Muscle of leg (tissue), 11 donors: Measurements from ENCODE around the gene CFP. TPM values are rescaled to one million over a fixed set of nuclear protein-coding genes. Genes with fewer than 3 reads are reported as not detected.

Experiments
- DNase-seq: peaks from one replicate; pipeline ENCODE4 v3.0.0; 2013
- H3K27ac ChIP-seq: one replicate; pipeline ENCODE4 v1.5.1; 2013; ENCODE audit warnings: mild to moderate bottlenecking, low read length, control low read depth
- H3K27me3 ChIP-seq: one replicate; pipeline ENCODE4 v1.6.1; 2013; ENCODE audit warnings: low read length; ENCODE audit not compliant: control insufficient read depth, insufficient read depth
- H3K36me3 ChIP-seq: one replicate; pipeline ENCODE4 v1.6.1; 2013; ENCODE audit warnings: low read length; ENCODE audit not compliant: control insufficient read depth, insufficient read depth
- H3K4me1 ChIP-seq: one replicate; pipeline ENCODE4 v1.6.1; 2013; ENCODE audit warnings: low read length; ENCODE audit not compliant: control insufficient read depth, insufficient read depth
- H3K4me3 ChIP-seq: one replicate; pipeline ENCODE4 v1.5.1; 2013; ENCODE audit warnings: low read length, control low read depth
- H3K9me3 ChIP-seq: replicated peaks from 2 replicates; pipeline ENCODE4 v1.6.1; 2013; ENCODE audit warnings: low read depth, low read length; ENCODE audit not compliant: control insufficient read depth
- WGBS: methylation state at CpG from one replicate; pipeline ENCODE4 v1.1.5; 2013; ENCODE audit warnings: missing lambda C conversion rate; ENCODE audit not compliant: insufficient coverage; 5-methylcytosine and 5-hydroxymethylcytosine counted together
- polyA plus RNA-seq, 8 donors: library from polyadenylated mRNA; unstranded; fragments of 120-200 nt; gene quantifications; one replicate each; pipeline versions ENCODE4 v1.2.1 to v1.2.3, GENCODE V29; 2013; ENCODE audit warnings: inconsistent platforms in 1 of 8, low replicate concordance in 1 of 8; ENCODE audit not compliant: insufficient read length in 8 of 8, insufficient read depth in 1 of 8
- total RNA-seq: library from RNA; stranded (reverse); fragments of 120-200 nt; gene quantifications from one replicate; pipeline ENCODE4 v1.2.4, GENCODE V29; 2013

CFP gene
- total and polyA plus RNA-seq, 9 donors = 1.6 to 4.5 (median 3.0) TPM

DNA sequence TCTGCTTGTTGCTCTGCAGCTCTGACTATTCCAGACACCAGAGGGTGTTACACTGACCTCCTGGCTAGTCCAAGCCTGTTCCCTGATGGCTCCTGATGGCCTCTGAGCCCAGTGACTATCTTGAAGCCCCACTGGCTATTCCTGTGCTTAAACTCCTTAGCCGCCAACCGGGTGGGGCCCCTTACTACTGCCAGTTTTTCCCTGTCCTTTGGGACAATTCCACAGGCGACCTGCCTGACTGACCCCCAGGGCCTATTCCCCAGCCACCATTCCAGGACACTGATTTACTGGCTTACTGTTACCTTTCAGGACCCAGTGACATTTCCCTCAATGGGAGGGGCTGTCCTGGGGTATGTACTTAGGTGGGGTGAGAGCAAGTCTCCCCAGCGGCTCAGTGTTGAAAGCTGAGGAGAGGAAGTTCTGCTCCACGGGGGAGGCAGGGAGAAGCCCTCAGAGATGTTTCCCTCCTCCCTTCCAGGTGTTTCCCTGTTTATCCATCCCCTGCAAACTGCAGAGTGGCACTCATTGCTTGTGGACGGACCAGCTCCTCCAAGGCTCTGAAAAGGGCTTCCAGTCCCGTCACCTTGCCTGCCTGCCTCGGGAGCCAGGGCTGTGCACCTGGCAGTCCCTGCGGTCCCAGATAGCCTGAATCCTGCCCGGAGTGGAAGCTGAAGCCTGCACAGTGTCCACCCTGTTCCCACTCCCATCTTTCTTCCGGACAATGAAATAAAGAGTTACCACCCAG is 43.5 kb downstream of the CFP start:
- H3K27me3 ChIP-seq = peaks cover 3% of the 10 kb centered on the region
- WGBS = 75% methylated on average over 6 of the region's 11 CpGs
- no peak for DNase-seq

DNA sequence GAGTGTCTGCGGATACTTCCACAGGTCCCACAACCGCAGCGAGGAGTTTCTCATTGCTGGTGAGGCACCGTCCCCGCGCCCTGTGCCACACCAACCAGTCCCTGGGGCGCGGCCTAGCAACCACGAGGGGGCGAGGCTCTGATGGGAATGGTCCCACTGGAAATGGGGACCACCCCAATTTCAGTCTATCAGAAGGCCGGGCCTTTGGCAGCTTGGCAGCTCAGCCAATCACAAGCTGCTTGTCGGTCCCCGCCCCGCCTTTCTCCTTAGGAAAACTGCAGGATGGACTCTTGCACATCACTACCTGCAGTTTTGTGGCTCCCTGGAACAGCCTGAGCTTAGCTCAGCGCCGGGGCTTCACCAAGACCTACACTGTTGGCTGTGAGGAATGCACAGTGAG is 44.5 kb downstream of the CFP start:
- DNase-seq = no peak
- WGBS = 59% methylated on average over 14 of the region's 16 CpGs
- Histone ChIP-seq H3K9me3 (no peaks in the 10 kb centered on the region), H3K27me3 (peaks cover 3% of the 10 kb centered on the region), H3K36me3 (peaks cover 11% of the 10 kb centered on the region), H3K4me1 (peaks cover 11% of the 10 kb centered on the region), H3K27ac (no peak overlapping the region), H3K4me3 (no peak overlapping the region)

More for the DNA sequence above, 43.5 kb downstream of the CFP start:
- no peak overlapping the region for H3K4me3 ChIP-seq
- peaks cover 11% of the 10 kb centered on the region for H3K36me3 ChIP-seq
- no peaks in the 10 kb centered on the region for H3K9me3 ChIP-seq
- H3K4me1 ChIP-seq = peaks cover 11% of the 10 kb centered on the region
- H3K27ac ChIP-seq = no peak overlapping the region

DNA sequence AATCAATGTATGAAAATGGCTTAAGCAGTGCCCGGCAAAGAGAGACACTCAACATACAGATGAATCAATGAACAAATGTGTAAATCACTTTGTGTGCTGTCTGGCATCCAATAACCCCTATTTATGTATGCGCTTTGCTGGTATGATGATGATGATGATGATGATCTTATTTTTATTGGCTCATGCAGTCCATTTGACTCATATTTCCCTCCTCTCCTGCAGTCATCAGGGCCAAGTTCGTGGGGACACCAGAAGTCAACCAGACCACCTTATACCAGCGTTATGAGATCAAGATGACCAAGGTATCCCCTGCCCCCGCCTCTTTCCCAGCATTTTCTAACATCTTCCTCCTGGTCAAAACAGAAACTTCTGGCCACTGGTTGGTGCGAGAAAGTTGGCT is 45.0 kb downstream of the CFP start:
- H3K27ac ChIP-seq = no peak overlapping the region
- no CpG with 5 or more reads among the region's 6 CpGs for WGBS
- H3K4me3 ChIP-seq = no peak overlapping the region
- DNase-seq = peak; percentile 7
- peaks cover 3% of the 10 kb centered on the region for H3K27me3 ChIP-seq
- peaks cover 11% of the 10 kb centered on the region for H3K36me3 ChIP-seq
- H3K9me3 ChIP-seq = no peaks in the 10 kb centered on the region
- peaks cover 11% of the 10 kb centered on the region for H3K4me1 ChIP-seq

DNA sequence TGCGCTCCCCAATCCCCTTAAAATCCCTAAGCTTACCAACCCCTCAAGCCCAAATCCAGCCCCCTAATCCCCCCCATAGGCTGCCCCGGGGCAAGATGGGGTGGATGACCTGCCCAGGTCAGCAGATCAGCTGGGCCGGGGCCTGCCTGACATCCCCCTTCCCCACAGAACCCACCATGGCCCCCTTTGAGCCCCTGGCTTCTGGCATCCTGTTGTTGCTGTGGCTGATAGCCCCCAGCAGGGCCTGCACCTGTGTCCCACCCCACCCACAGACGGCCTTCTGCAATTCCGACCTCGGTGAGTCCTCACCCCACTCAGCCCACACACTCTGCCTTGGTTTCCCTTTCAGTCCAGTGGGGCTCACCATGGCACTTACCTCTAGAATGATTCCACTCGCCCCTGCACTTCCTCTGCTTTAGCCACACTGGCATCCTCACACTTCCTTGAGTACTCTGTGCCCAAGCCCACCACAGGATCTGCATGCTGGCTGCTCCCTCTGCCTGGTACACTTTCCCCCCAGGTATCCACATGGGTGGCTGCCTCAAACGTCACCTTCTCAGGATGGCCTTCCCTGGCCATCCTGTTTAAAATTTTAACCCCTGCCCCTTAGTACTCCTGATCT is 46.4 kb downstream of the CFP start:
- DNase-seq = peak; percentile 4
- peak overlapping the region; percentile 92 for H3K27ac ChIP-seq
- H3K4me1 ChIP-seq = peaks cover 15% of the 10 kb centered on the region
- H3K27me3 ChIP-seq = peaks cover 5% of the 10 kb centered on the region
- H3K9me3 ChIP-seq = no peaks in the 10 kb centered on the region
- H3K4me3 ChIP-seq = peak overlapping the region; percentile 67
- 40% methylated on average over 7 of the region's 8 CpGs for WGBS
- peaks cover 11% of the 10 kb centered on the region for H3K36me3 ChIP-seq

DNA sequence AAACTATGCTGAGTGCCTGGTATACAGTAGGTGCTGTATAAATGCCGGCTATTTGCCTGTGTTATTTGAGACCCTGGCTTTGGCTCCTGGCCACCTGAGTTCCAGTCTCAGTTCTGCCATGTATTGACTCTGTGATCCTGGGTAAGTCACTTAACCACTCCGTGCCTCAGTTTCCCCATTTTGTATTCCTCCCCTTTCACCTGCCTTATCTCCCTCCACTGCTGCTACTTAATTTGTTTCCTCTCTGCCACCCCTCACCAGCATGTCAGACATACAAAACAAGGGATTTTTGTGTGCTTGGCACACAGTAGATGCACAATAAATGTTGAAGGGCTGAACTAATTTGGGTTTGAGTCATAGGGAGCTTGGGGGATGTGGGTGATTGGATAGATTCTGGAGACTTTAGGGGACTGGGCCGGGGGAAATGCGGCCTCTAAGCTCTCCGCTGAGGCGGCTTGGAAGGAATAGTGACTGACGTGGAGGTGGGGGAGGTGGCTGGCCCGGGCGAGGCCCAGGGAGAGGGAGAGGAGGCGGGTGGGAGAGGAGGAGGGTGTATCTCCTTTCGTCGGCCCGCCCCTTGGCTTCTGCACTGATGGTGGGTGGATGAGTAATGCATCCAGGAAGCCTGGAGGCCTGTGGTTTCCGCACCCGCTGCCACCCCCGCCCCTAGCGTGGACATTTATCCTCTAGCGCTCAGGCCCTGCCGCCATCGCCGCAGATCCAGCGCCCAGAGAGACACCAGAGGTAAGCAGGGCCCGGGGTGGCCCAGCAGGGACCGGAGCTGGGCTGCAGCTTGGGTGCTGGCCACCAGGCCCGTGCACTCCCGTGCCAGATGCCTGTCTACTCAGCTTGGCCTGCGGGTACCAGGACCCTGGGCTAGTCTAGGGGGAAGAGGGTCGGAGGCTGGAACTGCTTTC is 47.7 kb downstream of the CFP start, which contains the start of gene TIMP1:
Gene TIMP1, plus strand, starts transcription at position 706 of the 917 bp plus-strand sequence. CDS start 980 bp downstream, outside the sequence.
- H3K36me3 ChIP-seq = peaks cover 11% of the 10 kb centered on the region
- peaks cover 5% of the 10 kb centered on the region for H3K27me3 ChIP-seq
- H3K9me3 ChIP-seq = no peaks in the 10 kb centered on the region
- H3K27ac ChIP-seq = peak within 1 kb of the TSS; percentile 92
- H3K4me1 ChIP-seq = peaks cover 15% of the 10 kb centered on the region
- peak; percentile 97 for DNase-seq
- H3K4me3 ChIP-seq = peak within 1 kb of the TSS; percentile 67
- 29% methylated on average over 25 of the region's 28 CpGs for WGBS

DNA sequence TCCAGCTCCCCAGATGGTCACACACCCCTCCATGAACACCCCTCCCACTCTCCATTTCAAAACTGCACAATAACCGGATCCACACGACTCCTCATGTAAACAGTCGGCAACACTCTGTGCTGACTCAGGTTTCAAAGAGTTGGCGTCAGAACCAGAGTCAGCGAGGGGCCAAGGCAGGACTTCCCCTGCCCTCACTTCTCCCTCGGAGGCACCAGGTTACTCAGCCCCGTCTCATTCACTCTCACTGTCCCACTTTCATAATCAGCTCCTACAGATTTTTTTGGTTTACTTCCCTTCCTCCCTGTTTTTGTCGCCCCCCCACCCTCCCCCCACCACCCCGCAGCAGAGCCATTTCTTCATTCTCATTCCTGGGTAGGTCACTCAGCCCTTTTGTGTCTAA is 50.2 kb downstream of the CFP start:
- Histone ChIP-seq H3K27ac (no peak overlapping the region), H3K9me3 (no peaks in the 10 kb centered on the region), H3K27me3 (peaks cover 5% of the 10 kb centered on the region), H3K4me1 (peaks cover 16% of the 10 kb centered on the region), H3K4me3 (no peak overlapping the region), H3K36me3 (no peaks in the 10 kb centered on the region)
- 77% methylated on average over 6 of the region's 9 CpGs for WGBS
- peak; percentile 41 for DNase-seq

DNA sequence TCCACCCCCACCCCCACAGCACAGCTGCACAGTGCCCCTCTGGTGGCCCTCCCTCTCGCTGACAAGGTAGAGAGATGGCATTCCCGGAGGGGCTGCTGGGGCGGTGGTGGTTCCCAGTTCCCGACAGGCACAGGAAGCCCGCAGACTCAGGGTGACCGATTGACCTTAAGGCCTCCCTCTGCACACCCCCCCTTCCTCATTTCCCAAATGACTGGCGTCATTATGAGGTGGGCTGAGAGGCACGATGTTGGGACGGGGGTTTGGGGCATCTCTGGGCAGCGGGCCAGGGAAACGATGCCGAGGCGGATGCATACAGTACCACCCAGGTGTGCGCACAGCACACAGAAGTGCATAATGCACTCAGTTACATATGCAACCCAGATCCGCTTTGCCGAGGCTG is 51.0 kb downstream of the CFP start:
- Histone ChIP-seq H3K27me3 (peaks cover 5% of the 10 kb centered on the region), H3K36me3 (no peaks in the 10 kb centered on the region), H3K4me1 (peaks cover 20% of the 10 kb centered on the region), H3K27ac (no peak overlapping the region), H3K9me3 (no peaks in the 10 kb centered on the region), H3K4me3 (no peak overlapping the region)
- 47% methylated on average over 9 of the region's 16 CpGs for WGBS
- peak; percentile 15 for DNase-seq

DNA sequence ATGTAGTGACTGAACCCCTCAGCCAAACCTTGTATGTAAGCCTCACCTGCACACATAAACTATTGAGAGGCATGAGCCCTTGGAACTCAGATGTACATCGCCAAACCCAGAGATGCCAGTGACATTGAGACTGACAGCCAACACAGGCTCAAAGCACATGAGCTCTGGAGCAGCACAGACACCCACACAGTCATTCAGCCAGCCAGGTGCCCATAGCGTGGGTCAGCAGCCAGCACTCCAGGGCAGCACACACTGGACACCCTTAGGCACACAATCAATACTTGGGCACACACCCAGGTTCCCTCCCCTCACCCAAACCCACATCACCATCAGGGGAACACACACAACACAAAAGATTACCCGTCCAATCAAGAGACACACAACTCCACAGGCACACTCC is 51.8 kb downstream of the CFP start:
- Histone ChIP-seq H3K9me3 (peaks cover 3% of the 10 kb centered on the region), H3K4me3 (no peak overlapping the region), H3K4me1 (peaks cover 22% of the 10 kb centered on the region), H3K27ac (no peak overlapping the region), H3K36me3 (no peaks in the 10 kb centered on the region), H3K27me3 (peaks cover 5% of the 10 kb centered on the region)
- DNase-seq = no peak
- WGBS = 61% methylated on average over 3 of the region's 3 CpGs

DNA sequence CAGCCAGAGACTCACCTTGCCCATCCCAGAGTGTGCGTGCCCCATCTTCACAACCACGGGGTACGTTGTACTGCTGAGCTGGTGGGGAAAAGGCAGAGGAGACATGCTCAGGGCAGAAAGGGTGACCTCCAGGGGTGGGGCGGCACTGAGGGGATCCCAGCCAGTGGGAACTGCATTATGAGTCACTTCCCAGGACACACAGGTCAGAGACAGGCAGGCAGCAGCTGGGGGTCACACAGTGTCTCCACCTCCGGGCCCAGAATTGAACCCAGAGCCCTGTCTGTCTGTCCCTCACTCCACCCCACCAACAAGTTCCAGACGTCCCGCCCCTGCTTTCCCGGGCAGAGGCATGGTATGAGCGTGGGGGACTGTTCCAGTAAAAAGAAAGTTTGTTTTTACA is 52.3 kb downstream of the CFP start:
- H3K4me1 ChIP-seq = peaks cover 25% of the 10 kb centered on the region
- H3K36me3 ChIP-seq = no peaks in the 10 kb centered on the region
- H3K27me3 ChIP-seq = peaks cover 5% of the 10 kb centered on the region
- H3K9me3 ChIP-seq = peaks cover 3% of the 10 kb centered on the region
- H3K27ac ChIP-seq = no peak overlapping the region
- DNase-seq = no peak
- WGBS = no CpG with 5 or more reads among the region's 9 CpGs
- no peak overlapping the region for H3K4me3 ChIP-seq
